Astrocyte (in vitro differentiated cells and primary cell): ENCODE measurements around the gene HHLA2. TPM values are rescaled to one million over a fixed set of nuclear protein-coding genes. Genes with fewer than 3 reads are reported as not detected.

Experiments
- DNase-seq: peaks from one replicate; pipeline ENCODE4 v3.0.0-alpha.2; 2010; ENCODE audit warnings: low read depth
- FAIRE-seq: peaks from 2 replicates; lab custom pipeline; 2011; peaks lifted over from hg19 to GRCh38; lab: Jason Lieb, UNC
- H2AFZ ChIP-seq: 2 replicates; pipeline ENCODE4 v1.6.0; 2012; ENCODE audit warnings: low read depth, low read length, inconsistent platforms
- H3K27ac ChIP-seq: 2 replicates; pipeline ENCODE4 v1.5.1; 2011; ENCODE audit warnings: low read depth, low read length, inconsistent platforms
- H3K27me3 ChIP-seq: 2 replicates; pipeline ENCODE4 v1.6.0; 2011; ENCODE audit warnings: low read length, inconsistent platforms; ENCODE audit not compliant: insufficient read depth
- H3K36me3 ChIP-seq: 2 replicates; pipeline ENCODE4 v1.5.1; 2011; ENCODE audit warnings: low read length, inconsistent platforms; ENCODE audit not compliant: insufficient read depth
- H3K4me1 ChIP-seq: 2 replicates; pipeline ENCODE4 v1.5.1; 2011; ENCODE audit warnings: low read length, inconsistent platforms; ENCODE audit not compliant: insufficient read depth
- H3K4me2 ChIP-seq: 2 replicates; pipeline ENCODE4 v1.6.0; 2012; ENCODE audit warnings: low read length, inconsistent platforms
- H3K4me3 ChIP-seq: 2 replicates; pipeline ENCODE4 v1.5.1; 2011; ENCODE audit warnings: low read depth, mild to moderate bottlenecking, low read length, inconsistent platforms; ENCODE audit not compliant: insufficient read depth
- H3K79me2 ChIP-seq: 2 replicates; pipeline ENCODE4 v1.6.0; 2012; ENCODE audit warnings: mild to moderate bottlenecking, low read length, inconsistent platforms; ENCODE audit not compliant: insufficient read depth
- H3K9ac ChIP-seq: 2 replicates; pipeline ENCODE4 v1.6.0; 2012; ENCODE audit warnings: mild to moderate bottlenecking, low read length, inconsistent platforms
- H3K9me3 ChIP-seq: 2 replicates; pipeline ENCODE4 v1.5.1; 2012; ENCODE audit warnings: low read depth, mild to moderate bottlenecking, low read length, inconsistent platforms; ENCODE audit not compliant: insufficient read depth
- H4K20me1 ChIP-seq: 2 replicates; pipeline ENCODE4 v1.6.0; 2012; ENCODE audit warnings: low read length, inconsistent platforms; ENCODE audit not compliant: insufficient read depth
- H3K27ac Mint-ChIP-seq: one replicate; pipeline ENCODE4 v1.8.0; 2021; ENCODE audit warnings: mild to moderate bottlenecking, mixed read lengths; ENCODE audit not compliant: unreplicated experiment
- H3K27me3 Mint-ChIP-seq: one replicate; pipeline ENCODE4 v1.8.0; 2021; ENCODE audit warnings: low read depth, mixed read lengths; ENCODE audit not compliant: unreplicated experiment
- H3K36me3 Mint-ChIP-seq: one replicate; pipeline ENCODE4 v1.8.0; 2021; ENCODE audit warnings: low read depth, mixed read lengths; ENCODE audit not compliant: unreplicated experiment
- H3K4me1 Mint-ChIP-seq: one replicate; pipeline ENCODE4 v1.8.0; 2021; ENCODE audit warnings: low read depth, mixed read lengths; ENCODE audit not compliant: unreplicated experiment
- H3K4me3 Mint-ChIP-seq: one replicate; pipeline ENCODE4 v1.8.0; 2021; ENCODE audit warnings: mild to moderate bottlenecking, moderate library complexity, mixed read lengths; ENCODE audit not compliant: unreplicated experiment
- H3K9me3 Mint-ChIP-seq: one replicate; pipeline ENCODE4 v1.8.0; 2021; ENCODE audit warnings: mild to moderate bottlenecking, mixed read lengths; ENCODE audit not compliant: unreplicated experiment
- EZH2 ChIP-seq: IDR thresholded peaks from 2 replicates; pipeline ENCODE4 v1.6.1; 2012; ENCODE audit warnings: mild to moderate bottlenecking, low read length, inconsistent platforms; ENCODE audit not compliant: insufficient read depth
- total RNA-seq: library from RNA; stranded (reverse); gene quantifications from 2 replicates; pipeline ENCODE4 v1.2.1, GENCODE V29; 2021
- TF ChIP-seq, protein P1 (sequence below): IDR thresholded peaks from 2 replicates; pipeline ENCODE4 v1.5.1; 2011; ENCODE audit warnings: low read depth, mild to moderate bottlenecking, inconsistent platforms, low read length, moderate library complexity; ENCODE audit not compliant: insufficient read depth

The HHLA2 gene
- total RNA-seq, 1 donor from 2014 or later, result not detected

DNA sequence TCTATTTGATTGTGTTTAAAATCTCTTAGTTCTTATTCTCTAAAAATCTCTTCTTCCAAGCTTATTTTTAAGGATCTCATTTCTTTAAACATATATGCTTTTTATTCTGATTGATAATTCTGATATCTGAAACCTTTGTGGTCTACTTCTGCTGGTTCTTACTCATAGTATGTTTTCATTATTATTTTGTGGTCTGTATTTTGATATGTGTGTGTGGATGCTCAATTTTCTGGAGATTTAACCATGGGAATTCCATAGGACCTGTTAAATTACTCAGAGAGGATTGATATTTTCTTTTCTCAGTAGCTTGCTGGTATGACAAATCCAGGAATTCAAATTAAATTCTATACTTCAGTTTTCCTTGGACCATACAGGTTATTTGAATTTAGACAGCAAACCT is 14.7 kb upstream of the HHLA2 start:
- Histone ChIP-seq H3K4me3 (no peak overlapping the region), H4K20me1 (no peaks in the 10 kb centered on the region), H3K9ac (no peak overlapping the region), H3K4me1 (no peaks in the 10 kb centered on the region), H3K4me2 (no peak overlapping the region), H3K79me2 (no peaks in the 10 kb centered on the region), H3K9me3 (peaks cover 2% of the 10 kb centered on the region), H3K36me3 (no peaks in the 10 kb centered on the region), H2AFZ (no peak overlapping the region), H3K27ac (no peak overlapping the region), H3K27me3 (no peaks in the 10 kb centered on the region)
- no peaks in the 10 kb centered on the region for H3K36me3 Mint-ChIP-seq
- no peaks in the 10 kb centered on the region for H3K27me3 Mint-ChIP-seq
- no peak overlapping the region for H3K4me3 Mint-ChIP-seq
- peaks cover 16% of the 10 kb centered on the region for H3K9me3 Mint-ChIP-seq
- DNase-seq, result no peak
- H3K27ac Mint-ChIP-seq, result no peak overlapping the region
- no peak for FAIRE-seq
- TF ChIP-seq, protein P1, sequence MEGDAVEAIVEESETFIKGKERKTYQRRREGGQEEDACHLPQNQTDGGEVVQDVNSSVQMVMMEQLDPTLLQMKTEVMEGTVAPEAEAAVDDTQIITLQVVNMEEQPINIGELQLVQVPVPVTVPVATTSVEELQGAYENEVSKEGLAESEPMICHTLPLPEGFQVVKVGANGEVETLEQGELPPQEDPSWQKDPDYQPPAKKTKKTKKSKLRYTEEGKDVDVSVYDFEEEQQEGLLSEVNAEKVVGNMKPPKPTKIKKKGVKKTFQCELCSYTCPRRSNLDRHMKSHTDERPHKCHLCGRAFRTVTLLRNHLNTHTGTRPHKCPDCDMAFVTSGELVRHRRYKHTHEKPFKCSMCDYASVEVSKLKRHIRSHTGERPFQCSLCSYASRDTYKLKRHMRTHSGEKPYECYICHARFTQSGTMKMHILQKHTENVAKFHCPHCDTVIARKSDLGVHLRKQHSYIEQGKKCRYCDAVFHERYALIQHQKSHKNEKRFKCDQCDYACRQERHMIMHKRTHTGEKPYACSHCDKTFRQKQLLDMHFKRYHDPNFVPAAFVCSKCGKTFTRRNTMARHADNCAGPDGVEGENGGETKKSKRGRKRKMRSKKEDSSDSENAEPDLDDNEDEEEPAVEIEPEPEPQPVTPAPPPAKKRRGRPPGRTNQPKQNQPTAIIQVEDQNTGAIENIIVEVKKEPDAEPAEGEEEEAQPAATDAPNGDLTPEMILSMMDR, result no peak
- TF ChIP-seq EZH2, result no peak
- H3K4me1 Mint-ChIP-seq, result peaks cover 5% of the 10 kb centered on the region

DNA sequence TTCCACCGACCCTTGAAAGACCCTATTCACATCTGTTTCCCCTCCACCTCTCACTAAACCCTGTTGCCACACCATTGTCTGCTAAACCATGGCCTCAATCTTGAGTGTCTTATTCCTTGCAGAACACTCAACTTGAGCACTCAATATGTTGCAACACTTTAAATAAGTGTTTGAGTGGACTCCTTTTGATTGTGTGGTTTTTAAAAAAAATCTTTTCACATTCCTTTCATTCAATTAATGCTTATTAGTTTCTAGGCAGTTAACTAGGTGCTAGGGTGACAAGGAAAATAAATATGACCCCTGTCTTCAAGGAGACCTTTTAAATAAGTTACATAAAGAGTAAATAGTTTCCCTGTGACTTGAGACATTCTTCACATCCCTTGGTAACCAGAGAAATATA is 13.3 kb upstream of the HHLA2 start:
- Histone ChIP-seq H2AFZ (no peak overlapping the region), H4K20me1 (no peaks in the 10 kb centered on the region), H3K27ac (no peak overlapping the region), H3K9ac (no peak overlapping the region), H3K4me2 (no peak overlapping the region), H3K27me3 (no peaks in the 10 kb centered on the region), H3K4me3 (no peak overlapping the region), H3K79me2 (no peaks in the 10 kb centered on the region), H3K4me1 (no peaks in the 10 kb centered on the region), H3K9me3 (no peaks in the 10 kb centered on the region), H3K36me3 (no peaks in the 10 kb centered on the region)
- H3K4me1 Mint-ChIP-seq, result peaks cover 5% of the 10 kb centered on the region
- H3K9me3 Mint-ChIP-seq, result peaks cover 14% of the 10 kb centered on the region
- peak overlapping the region; percentile 1 for H3K27ac Mint-ChIP-seq
- peak; percentile 54 for DNase-seq
- no peak overlapping the region for H3K4me3 Mint-ChIP-seq
- no peaks in the 10 kb centered on the region for H3K36me3 Mint-ChIP-seq
- FAIRE-seq, result peak; percentile 50
- H3K27me3 Mint-ChIP-seq, result no peaks in the 10 kb centered on the region
- TF ChIP-seq EZH2, result no peak
- TF ChIP-seq, protein P1, result no peak

DNA sequence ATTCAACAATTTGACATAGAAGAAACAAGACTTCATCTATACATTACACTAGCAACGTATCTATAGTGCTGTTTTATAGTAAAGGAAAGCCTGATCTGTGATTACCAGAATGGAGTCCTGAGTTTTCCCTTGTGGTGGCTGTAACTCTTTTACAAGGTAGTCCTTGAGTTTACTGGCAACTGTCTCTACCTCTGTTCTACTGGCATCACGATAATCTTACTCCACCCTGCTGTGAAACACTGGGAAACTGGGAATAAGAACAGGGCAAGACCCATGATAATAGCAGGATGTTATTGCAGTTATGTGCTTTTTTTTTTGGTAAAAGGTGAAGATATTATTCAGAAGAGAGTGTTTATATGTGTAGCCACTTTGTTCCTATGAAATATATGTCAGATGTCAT is 12.4 kb upstream of the HHLA2 start:
- H3K27ac Mint-ChIP-seq, result no peak overlapping the region
- Histone ChIP-seq H3K4me2 (no peak overlapping the region), H3K4me3 (no peak overlapping the region), H3K9ac (no peak overlapping the region), H3K36me3 (no peaks in the 10 kb centered on the region), H3K4me1 (no peaks in the 10 kb centered on the region), H3K27me3 (no peaks in the 10 kb centered on the region), H2AFZ (no peak overlapping the region), H3K27ac (no peak overlapping the region), H3K9me3 (no peaks in the 10 kb centered on the region), H3K79me2 (no peaks in the 10 kb centered on the region), H4K20me1 (no peaks in the 10 kb centered on the region)
- no peaks in the 10 kb centered on the region for H3K36me3 Mint-ChIP-seq
- no peak overlapping the region for H3K4me3 Mint-ChIP-seq
- DNase-seq (no peak), FAIRE-seq (no peak)
- peaks cover 9% of the 10 kb centered on the region for H3K9me3 Mint-ChIP-seq
- H3K27me3 Mint-ChIP-seq, result no peaks in the 10 kb centered on the region
- peaks cover 5% of the 10 kb centered on the region for H3K4me1 Mint-ChIP-seq
- TF ChIP-seq, protein P1, result no peak
- no peak for TF ChIP-seq EZH2
